ENCODE data around the gene NAGA.

GRCh38 chr22:42072606-42073330 lies 2.2 kb upstream of the NAGA start:
- TF ChIP-seq POLR2A (IDR thresholded peaks at IDR 0.05; ENCODE audit: low read depth, low read length) (no peak), CTCF (conservative IDR thresholded peaks at IDR 0.05; ENCODE audit: low read depth, low read length) (no peak), USF2 (IDR thresholded peaks at IDR 0.05; ENCODE audit: low read depth, low read length) (no peak), CEBPB (IDR thresholded peaks at IDR 0.05; ENCODE audit: low read depth, low read length) (no peak), FOS (IDR thresholded peaks at IDR 0.05; ENCODE audit: low read depth, low read length) (no peak), RCOR1 (IDR thresholded peaks at IDR 0.05; ENCODE audit: insufficient replicate concordance, low read length) (no peak), RAD21 (IDR thresholded peaks at IDR 0.05; ENCODE audit: low read length) (no peak), SMC3 (IDR thresholded peaks at IDR 0.05; ENCODE audit: low read depth, low read length) (no peak), BHLHE40 (IDR thresholded peaks at IDR 0.05; ENCODE audit: low read depth, low read length) (no peak)
